ENCODE measurements around the gene KRTAP10-12.

DNA sequence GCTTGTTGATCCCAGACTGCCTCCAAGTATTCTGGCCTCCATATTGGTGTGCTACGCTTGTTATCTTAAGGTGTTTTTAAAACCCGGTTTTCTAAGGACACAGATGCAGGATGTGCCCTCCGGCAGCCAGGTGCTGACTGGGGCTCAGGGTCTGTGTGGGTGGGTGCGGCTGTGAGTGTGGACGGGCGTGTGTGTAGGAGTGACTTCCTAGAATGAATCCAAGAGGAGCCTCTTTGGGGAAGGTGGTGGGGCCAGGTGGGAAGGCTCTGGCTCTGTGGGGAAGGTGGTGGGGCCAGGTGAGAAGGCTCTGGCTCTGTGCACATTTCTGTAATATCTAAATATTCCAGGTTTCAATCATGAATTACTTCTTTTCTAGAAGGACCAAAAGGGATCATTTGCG is 27.2 kb downstream of the KRTAP10-12 start:
- TF ChIP-seq CTCF (IDR thresholded peaks at IDR 0.05): no peak
- TF ChIP-seq POLR2A (IDR thresholded peaks at IDR 0.05): no peak

Measured in testis (tissue), 2 donors.